Measurements from ENCODE around the gene TMEM235.

DNA sequence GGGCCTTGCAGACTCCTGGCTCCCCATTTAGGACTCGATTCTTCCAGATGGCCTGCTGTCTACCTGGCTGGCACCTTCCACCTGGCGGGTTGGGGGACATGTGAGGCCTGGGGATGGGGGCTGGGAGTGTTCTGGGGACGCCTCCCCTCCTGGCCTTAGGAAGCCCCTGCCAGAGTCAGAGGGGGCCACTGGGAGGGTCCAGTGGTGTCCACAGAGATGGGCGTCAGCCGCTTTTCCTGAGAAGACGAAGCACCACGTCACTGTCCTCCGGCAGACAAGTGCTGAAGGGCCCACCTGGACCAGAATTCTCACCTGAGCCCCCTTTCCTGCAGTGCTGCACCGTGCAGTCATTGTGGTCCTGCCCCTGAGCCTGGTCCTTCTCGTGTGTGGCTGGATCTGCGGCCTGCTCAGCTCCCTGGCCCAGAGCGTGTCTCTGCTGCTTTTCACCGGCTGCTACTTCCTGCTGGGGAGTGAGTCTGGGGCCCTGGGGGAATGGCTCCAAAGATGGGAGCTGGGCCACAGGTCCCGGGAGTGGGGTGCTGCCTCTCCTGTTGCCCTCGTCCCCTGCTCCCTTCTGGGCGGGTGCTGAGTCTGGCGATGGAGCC is 2.9 kb downstream of the TMEM235 start:
- TF ChIP-seq, protein P1, sequence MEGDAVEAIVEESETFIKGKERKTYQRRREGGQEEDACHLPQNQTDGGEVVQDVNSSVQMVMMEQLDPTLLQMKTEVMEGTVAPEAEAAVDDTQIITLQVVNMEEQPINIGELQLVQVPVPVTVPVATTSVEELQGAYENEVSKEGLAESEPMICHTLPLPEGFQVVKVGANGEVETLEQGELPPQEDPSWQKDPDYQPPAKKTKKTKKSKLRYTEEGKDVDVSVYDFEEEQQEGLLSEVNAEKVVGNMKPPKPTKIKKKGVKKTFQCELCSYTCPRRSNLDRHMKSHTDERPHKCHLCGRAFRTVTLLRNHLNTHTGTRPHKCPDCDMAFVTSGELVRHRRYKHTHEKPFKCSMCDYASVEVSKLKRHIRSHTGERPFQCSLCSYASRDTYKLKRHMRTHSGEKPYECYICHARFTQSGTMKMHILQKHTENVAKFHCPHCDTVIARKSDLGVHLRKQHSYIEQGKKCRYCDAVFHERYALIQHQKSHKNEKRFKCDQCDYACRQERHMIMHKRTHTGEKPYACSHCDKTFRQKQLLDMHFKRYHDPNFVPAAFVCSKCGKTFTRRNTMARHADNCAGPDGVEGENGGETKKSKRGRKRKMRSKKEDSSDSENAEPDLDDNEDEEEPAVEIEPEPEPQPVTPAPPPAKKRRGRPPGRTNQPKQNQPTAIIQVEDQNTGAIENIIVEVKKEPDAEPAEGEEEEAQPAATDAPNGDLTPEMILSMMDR (IDR thresholded peaks at IDR 0.05; ENCODE audit: low read depth, low read length): no peak
- TF ChIP-seq EZH2phosphoT487 (IDR thresholded peaks at IDR 0.05; ENCODE audit: low read depth): no peak
